GM23248 (cell line): Measurements from ENCODE around the gene TACR2.

ENCODE experiments used
- EZH2 ChIP-seq: fragments of 200-600 bp; sonication (generic); IDR thresholded peaks from 2 replicates; pipeline ENCODE4 v1.6.1; 2018; ENCODE audit warnings: antibody characterized with exemption, mild to moderate bottlenecking; ENCODE audit not compliant: insufficient read depth, poor library complexity, severe bottlenecking
- EZH2phosphoT487 ChIP-seq: fragments of 200-600 bp; sonication (generic); IDR thresholded peaks from 2 replicates; pipeline ENCODE4 v1.6.1; 2018; ENCODE audit warnings: antibody characterized with exemption, moderate library complexity, mild to moderate bottlenecking, low read depth; ENCODE audit not compliant: insufficient read depth

DNA sequence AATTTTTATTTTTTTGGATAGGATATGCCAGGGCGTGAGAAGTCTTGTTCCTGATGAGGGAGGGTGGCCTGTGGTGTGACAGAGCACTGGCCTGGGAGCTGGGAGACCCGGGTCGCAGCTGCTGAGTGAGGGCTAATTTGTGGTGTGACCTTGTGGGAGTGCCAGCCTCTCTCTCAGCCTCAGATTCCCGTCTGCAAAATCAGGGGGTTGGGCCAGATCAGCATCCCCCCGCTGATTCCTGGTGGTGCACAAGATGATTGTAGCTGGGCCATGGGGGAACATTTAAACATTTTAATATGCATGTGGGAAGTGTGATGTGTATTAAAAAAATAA, 49.4 kb upstream of the TACR2 start:
- TF ChIP-seq EZH2phosphoT487 (no peak), EZH2 (no peak)
